HEK293T (cell line): ENCODE data around the gene GPT2.

Experiments used
- CTCF ChIA-PET: fragments of 350-600 bp; formaldehyde crosslinking; extraction: SDS; loops from one replicate; lab custom pipeline; 2021; ENCODE audit warnings: antibody characterized with exemption, inconsistent platforms; lab: Yijun Ruan, JAX
- POLR2A ChIA-PET: fragments of 350-600 bp; formaldehyde crosslinking; extraction: SDS; loops from one replicate; lab custom pipeline; 2020; ENCODE audit warnings: antibody characterized with exemption, inconsistent platforms; lab: Yijun Ruan, JAX
- DNase-seq: peaks from one replicate; pipeline ENCODE4 v3.0.0; 2012; ENCODE audit warnings: mixed read lengths; ENCODE audit errors: extremely low spot score
- ARNT ChIP-seq: fragments of 450-650 bp; IDR thresholded peaks from 2 replicates; pipeline ENCODE4 v1.6.1; 2017; ENCODE audit warnings: mild to moderate bottlenecking
- BHLHE40 ChIP-seq: fragments of 450-650 bp; IDR thresholded peaks from 2 replicates; pipeline ENCODE4 v1.6.1; 2016; ENCODE audit warnings: mild to moderate bottlenecking, moderate library complexity, borderline replicate concordance
- CTBP1 ChIP-seq: fragments of 450-650 bp; IDR thresholded peaks from 2 replicates; pipeline ENCODE4 v1.6.1; 2016; ENCODE audit warnings: borderline replicate concordance
- ELF4 ChIP-seq: fragments of 450-650 bp; IDR thresholded peaks from 2 replicates; pipeline ENCODE4 v1.6.1; 2017; ENCODE audit warnings: antibody characterized with exemption
- FOXA1 ChIP-seq: fragments of 450-650 bp; IDR thresholded peaks from 2 replicates; pipeline ENCODE4 v1.6.1; 2016; ENCODE audit warnings: mild to moderate bottlenecking
- FOXK2 ChIP-seq: fragments of 450-650 bp; IDR thresholded peaks from 2 replicates; pipeline ENCODE4 v1.6.1; 2016; ENCODE audit warnings: mild to moderate bottlenecking
- FOXM1 ChIP-seq: fragments of 450-650 bp; IDR thresholded peaks from 2 replicates; pipeline ENCODE4 v1.6.1; 2017; ENCODE audit warnings: mild to moderate bottlenecking, borderline replicate concordance
- HDGF ChIP-seq: fragments of 450-650 bp; IDR thresholded peaks from 2 replicates; pipeline ENCODE4 v1.6.1; 2017; ENCODE audit warnings: antibody characterized with exemption, borderline replicate concordance
- L3MBTL2 ChIP-seq: fragments of 450-650 bp; conservative IDR thresholded peaks from 2 replicates; pipeline ENCODE4 v1.6.1; 2016; ENCODE audit warnings: mild to moderate bottlenecking
- LEF1 ChIP-seq: fragments of 450-650 bp; IDR thresholded peaks from 2 replicates; pipeline ENCODE4 v1.6.1; 2017; ENCODE audit warnings: mild to moderate bottlenecking, borderline replicate concordance
- NFRKB ChIP-seq: fragments of 450-650 bp; IDR thresholded peaks from 2 replicates; pipeline ENCODE4 v1.6.1; 2016; ENCODE audit warnings: mild to moderate bottlenecking, moderate library complexity
- SP1 ChIP-seq: fragments of 450-650 bp; IDR thresholded peaks from 2 replicates; pipeline ENCODE4 v1.6.1; 2017
- SUZ12 ChIP-seq: fragments of 450-650 bp; IDR thresholded peaks from 2 replicates; pipeline ENCODE4 v1.6.1; 2016; ENCODE audit warnings: mild to moderate bottlenecking
- TARDBP ChIP-seq: fragments of 450-650 bp; IDR thresholded peaks from 2 replicates; pipeline ENCODE4 v1.6.1; 2016
- ZNF384 ChIP-seq: fragments of 450-650 bp; IDR thresholded peaks from 2 replicates; pipeline ENCODE4 v1.6.1; 2016
- TF ChIP-seq, protein P1 (sequence below): fragments of 450-650 bp; IDR thresholded peaks from 2 replicates; pipeline ENCODE4 v1.6.1; 2016

Gene GPT2

DNA sequence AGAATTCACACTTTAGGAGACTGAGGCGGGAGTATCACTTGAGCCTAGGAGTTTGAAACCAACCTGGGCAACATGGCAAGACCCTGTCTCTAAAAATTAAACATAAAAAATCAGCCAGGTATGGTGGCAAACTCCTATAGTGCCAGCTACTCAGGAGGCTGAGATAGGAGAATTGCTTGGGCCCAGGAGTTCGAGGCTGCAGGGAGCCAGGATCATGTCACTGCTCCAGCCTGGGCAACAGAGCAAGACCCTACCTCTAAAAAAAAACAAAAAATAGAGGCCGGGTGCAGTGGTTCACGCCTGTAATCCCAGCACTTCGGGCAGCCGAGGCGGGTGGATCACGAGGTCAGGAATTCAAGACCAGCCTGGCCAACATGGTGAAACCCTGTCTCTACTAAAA lies 8.9 kb upstream of the GPT2 start:
- DNase-seq = no peak
- ChIA-PET POLR2A (no interaction called here), CTCF (no interaction called here)
- TF ChIP-seq SP1 (no peak), HDGF (no peak), FOXM1 (no peak), NFRKB (no peak), L3MBTL2 (no peak), ARNT (no peak), ELF4 (no peak), FOXK2 (no peak), ZNF384 (no peak), CTBP1 (no peak), BHLHE40 (no peak), TARDBP (no peak), LEF1 (no peak), SUZ12 (no peak), FOXA1 (no peak)
- TF ChIP-seq, protein P1, sequence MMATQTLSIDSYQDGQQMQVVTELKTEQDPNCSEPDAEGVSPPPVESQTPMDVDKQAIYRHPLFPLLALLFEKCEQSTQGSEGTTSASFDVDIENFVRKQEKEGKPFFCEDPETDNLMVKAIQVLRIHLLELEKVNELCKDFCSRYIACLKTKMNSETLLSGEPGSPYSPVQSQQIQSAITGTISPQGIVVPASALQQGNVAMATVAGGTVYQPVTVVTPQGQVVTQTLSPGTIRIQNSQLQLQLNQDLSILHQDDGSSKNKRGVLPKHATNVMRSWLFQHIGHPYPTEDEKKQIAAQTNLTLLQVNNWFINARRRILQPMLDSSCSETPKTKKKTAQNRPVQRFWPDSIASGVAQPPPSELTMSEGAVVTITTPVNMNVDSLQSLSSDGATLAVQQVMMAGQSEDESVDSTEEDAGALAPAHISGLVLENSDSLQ = no peak

DNA sequence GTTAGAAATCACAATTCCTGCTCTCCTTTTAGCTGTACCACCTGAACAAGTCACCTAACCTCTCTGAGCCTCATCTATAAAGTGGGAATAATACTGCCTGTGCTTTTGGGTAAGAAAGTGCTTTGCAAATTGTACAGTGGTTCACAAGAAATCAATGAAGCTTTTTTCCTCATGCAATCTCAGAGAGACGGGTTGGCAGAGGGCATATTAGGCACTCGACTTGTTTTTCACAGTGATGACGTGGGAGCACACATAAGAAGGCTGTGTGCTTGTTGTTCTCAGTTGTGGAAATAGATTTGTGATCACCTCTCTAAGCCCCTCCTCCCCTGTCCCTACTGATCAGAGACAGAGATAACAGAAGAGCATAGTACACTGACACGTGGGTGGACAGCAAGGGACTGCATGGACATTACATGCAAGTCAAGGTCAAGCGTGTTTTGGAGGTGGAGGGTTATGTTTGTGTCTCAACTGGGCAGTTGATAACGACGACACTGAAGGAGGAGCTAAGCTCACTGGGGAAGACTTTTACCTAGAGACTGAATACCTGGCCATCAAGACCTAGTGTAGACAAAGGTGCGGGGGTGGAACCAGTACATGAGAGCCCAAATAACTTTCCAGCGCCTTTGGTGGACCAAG lies 1.7 kb upstream of the GPT2 start:
- POLR2A ChIA-PET = interaction anchor here (0.8 to 2.5 kb wide), 2 partner anchors 19 to 25 kb away, joined by 3 to 9 read pairs; no protein-coding TSS in a partner anchor
- no peak for TF ChIP-seq CTBP1
- TF ChIP-seq FOXA1 = no peak
- TF ChIP-seq NFRKB = no peak
- TF ChIP-seq FOXM1 = no peak
- TF ChIP-seq ELF4 = no peak
- TF ChIP-seq L3MBTL2 = no peak
- CTCF ChIA-PET = no interaction called here
- DNase-seq = no peak

DNA sequence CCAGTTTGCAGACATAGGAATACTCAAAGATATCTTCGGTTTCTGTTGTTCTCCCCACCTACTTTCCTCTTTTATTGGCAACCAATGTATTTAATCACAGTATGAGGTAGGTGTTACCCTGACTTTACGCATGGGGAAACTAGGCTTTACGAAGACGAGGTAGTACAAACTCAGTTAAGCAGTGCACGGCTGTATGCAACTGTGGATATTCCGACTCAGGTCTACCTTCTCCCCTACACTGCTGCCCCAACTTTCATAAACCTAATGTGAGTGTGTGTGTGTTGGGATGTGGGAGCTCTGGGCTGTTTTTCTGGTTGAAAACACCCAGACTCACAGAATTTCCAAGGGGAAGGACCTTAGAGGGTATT lies 1.2 kb upstream of the GPT2 start:
- TF ChIP-seq ZNF384 (no peak), FOXK2 (no peak), ELF4 (no peak), L3MBTL2 (no peak), TARDBP (no peak), ARNT (no peak), SUZ12 (no peak), LEF1 (no peak), BHLHE40 (no peak), HDGF (no peak)
- TF ChIP-seq, protein P1 = no peak
- ChIA-PET POLR2A (interaction anchor here (0.8 to 2.5 kb wide), 4 partner anchors 20 to 51 kb away, joined by 3 to 9 read pairs (median 6); partner anchors contain the start of gene C16orf87), CTCF (interaction anchor here (0.6 kb wide), 1 partner anchor 19 kb away, joined by 4 read pairs; no protein-coding TSS in a partner anchor)
- no peak for DNase-seq

DNA sequence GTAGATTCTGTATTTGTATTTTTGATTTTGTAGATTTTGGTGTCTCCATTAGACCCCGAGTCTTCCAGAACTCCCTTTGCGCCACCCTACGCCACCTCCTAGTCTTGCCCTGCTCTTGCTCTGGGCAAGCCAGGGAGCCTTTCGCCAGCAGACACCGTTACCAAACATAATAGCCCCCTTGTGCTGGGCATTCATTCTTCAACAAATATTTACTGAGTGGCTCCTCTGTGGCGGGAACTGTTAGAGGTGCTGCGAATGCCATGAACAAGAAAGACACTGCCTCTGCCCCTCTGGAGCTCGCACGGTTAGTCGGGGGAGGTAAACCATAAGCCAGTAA lies 841 bp upstream of the GPT2 start:
- ChIA-PET POLR2A (interaction anchor here (0.9 to 2.5 kb wide), 11 partner anchors 9 to 194 kb away, joined by 3 to 12 read pairs (median 6); partner anchors contain the start of genes C16orf87 and ORC6), CTCF (interaction anchor here (0.6 to 1.6 kb wide), 3 partner anchors 15 to 29 kb away, joined by 3 to 5 read pairs (median 4); no protein-coding TSS in a partner anchor)
- TF ChIP-seq, protein P1 = no peak
- no peak for TF ChIP-seq ELF4
- no peak for TF ChIP-seq FOXA1
- TF ChIP-seq TARDBP = no peak
- TF ChIP-seq CTBP1 = no peak
- no peak for TF ChIP-seq HDGF
- TF ChIP-seq L3MBTL2 = no peak
- TF ChIP-seq ZNF384 = no peak
- TF ChIP-seq ARNT = no peak
- TF ChIP-seq SUZ12 = no peak
- TF ChIP-seq LEF1 = no peak
- no peak for TF ChIP-seq SP1
- no peak for TF ChIP-seq NFRKB
- TF ChIP-seq FOXM1 = no peak
- no peak for DNase-seq

DNA sequence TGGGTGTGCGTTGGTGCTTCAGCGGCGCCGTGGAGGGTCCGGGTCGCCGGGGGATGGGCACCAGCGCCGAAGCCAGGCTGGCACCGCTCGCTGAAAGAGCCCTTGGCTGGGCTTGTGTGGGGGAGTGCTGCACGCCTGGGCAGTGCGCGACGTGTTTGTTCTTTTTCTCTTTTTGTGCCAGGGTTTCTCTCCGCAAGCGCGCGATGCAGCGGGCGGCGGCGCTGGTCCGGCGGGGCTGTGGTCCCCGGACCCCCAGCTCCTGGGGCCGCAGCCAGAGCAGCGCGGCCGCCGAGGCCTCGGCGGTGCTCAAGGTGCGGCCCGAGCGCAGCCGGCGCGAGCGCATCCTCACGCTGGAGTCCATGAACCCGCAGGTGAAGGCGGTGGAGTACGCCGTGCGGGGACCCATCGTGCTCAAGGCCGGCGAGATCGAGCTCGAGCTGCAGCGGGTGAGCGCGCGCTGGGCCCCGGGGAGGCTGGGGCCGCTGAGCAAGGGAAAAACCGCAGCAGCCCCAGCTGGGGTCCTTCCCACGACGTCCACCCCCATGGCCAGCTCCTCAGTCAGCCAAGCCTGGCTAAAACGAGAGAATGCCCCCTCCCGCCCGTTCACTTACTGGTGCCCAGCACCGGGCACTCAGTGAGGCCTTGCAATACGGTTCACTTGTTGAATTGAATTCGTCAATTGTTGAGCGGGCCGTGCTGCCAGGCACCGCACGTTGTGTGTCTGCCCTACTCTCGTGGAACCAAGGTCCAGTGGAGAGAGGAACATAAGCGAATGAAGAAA lies 541 bp downstream of the GPT2 start:
- ChIA-PET CTCF (interaction anchor here (1.6 kb wide), 1 partner anchor 30 kb away, joined by 5 read pairs; no protein-coding TSS in a partner anchor), POLR2A (interaction anchor here (0.6 to 2.5 kb wide), 15 partner anchors 8 to 195 kb away, joined by 3 to 12 read pairs (median 6); partner anchors contain the start of genes C16orf87 and ORC6)
- DNase-seq = peak; percentile 38
- TF ChIP-seq ZNF384 (no peak), L3MBTL2 (peak; percentile 24; the same call in 1 of the 2 replicates)
